Measurements from ENCODE around the gene WDR86. TPM values are rescaled to one million over a fixed set of nuclear protein-coding genes. Genes with fewer than 3 reads are reported as not detected.

WDR86 gene
- total RNA-seq, 1 donor from 2014 or later = 19.4 TPM

DNA sequence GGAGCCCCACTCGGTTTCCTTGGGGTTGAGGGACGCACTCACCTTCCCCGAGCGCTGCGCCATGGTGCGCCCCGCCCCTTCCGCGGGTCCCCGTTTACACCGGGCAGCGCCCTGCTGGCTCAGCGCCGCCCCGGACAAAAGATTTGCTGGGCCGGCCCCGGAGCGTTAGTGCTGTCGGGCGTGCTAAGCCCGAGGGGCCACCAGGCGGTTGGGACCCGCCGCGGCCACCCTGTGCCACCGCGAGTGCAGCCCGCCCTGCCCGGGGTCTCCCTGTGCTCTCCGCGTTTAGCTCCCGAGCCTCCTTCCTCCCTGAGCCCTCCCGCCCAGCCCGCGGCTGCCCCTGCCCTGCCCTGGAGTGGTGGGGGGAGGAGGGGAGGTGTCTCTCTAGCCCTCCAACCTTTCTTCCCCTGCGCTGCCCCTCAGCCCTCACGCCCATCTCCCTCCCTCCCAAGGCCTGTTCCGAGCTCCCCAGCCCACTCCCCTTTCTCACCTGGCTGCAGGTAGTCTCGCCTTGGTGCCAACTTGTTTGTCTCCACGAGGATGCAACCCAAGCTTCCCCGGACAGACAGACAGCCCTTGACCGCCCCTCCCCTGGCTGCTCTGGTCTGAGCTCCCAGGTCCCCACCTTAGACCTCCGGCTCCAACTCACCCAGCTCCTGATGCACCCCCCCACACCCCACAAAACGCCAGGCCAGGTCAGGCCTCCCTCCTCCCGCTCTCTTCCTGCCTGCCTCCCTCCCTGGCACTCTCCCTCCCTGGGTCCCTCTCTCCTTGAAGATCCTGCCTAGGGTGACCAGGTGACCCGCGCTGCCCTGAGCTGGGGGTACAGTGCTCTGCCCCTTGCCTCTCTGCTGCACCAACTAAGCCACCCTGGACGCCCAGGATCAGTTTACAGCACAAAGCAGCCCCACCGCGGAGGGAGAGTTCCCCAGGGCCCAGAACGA is 30.3 kb upstream of the WDR86 start, which contains the start of gene CRYGN:
CRYGN (minus strand) TSS at position 287 of the 944 bp plus-strand sequence; CDS start at position 63, 224 bp downstream.
- DNase-seq (ENCODE audit: extremely low spot score in 2 of 2) = no peak

DNA sequence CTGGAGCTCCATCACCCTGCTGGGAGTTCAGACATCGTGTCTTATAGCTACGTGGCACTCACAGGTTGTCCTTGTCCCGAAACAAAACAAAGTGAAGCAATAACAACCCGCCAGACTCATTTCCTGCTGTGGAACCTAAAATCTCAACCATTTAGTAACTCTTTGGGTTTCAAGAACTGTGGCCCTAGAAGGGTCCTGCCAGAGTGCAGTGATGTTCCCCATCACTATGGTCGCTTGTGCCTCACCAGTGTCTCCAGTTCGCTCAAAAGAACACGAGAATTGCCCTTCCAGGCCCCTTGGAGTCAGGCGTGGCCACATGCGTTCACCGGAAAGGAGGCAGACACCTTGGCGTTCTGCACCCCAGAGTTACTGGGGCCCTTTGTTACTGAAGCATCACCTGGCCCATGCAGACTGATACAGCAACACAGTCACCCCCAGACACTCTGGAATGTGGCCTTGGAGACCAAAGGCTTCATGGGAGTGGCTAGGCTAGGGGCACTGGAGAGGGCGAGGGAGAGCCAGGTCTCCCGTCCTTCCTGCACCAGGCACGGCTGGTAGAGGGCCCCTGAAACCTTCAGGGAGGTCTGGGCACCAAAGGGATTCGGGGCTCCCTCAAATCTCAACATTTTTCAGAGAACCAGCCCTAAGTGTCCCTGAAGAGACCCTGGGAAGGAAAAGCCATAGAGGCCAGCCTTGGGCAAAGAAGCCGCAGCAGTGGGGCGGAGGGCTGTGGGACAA is 29.2 kb upstream of the WDR86 start:
- intact Hi-C loops (cut with DNase I) = no loop called here
- TF ChIP-seq POLR2AphosphoS5 (IDR thresholded peaks at IDR 0.05; ENCODE audit: insufficient read depth in 1 of 2, low read depth in 1 of 2) = no peak
- TF ChIP-seq POLR2A (IDR thresholded peaks at IDR 0.05) = no peak
- TF ChIP-seq, protein P1, sequence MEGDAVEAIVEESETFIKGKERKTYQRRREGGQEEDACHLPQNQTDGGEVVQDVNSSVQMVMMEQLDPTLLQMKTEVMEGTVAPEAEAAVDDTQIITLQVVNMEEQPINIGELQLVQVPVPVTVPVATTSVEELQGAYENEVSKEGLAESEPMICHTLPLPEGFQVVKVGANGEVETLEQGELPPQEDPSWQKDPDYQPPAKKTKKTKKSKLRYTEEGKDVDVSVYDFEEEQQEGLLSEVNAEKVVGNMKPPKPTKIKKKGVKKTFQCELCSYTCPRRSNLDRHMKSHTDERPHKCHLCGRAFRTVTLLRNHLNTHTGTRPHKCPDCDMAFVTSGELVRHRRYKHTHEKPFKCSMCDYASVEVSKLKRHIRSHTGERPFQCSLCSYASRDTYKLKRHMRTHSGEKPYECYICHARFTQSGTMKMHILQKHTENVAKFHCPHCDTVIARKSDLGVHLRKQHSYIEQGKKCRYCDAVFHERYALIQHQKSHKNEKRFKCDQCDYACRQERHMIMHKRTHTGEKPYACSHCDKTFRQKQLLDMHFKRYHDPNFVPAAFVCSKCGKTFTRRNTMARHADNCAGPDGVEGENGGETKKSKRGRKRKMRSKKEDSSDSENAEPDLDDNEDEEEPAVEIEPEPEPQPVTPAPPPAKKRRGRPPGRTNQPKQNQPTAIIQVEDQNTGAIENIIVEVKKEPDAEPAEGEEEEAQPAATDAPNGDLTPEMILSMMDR (IDR thresholded peaks at IDR 0.05) = no peak
- Histone ChIP-seq H3K36me3 (no peaks in the 10 kb centered on the region), H3K27me3 (no peaks in the 10 kb centered on the region), H3K27ac (peak overlapping the region; percentile 88), H3K4me3 (peak overlapping the region in 1 of 2 donors; percentile 20), H3K9me3 (no peaks in the 10 kb centered on the region), H3K4me1 (peaks cover 53% of the 10 kb centered on the region)
- DNase-seq (ENCODE audit: extremely low spot score in 2 of 2) = no peak

More for the DNA sequence above, 30.3 kb upstream of the WDR86 start, which contains the start of gene CRYGN:
- Histone ChIP-seq H3K4me3 (peak within 1 kb of the TSS; percentile 20 to 45), H3K36me3 (no peaks in the 10 kb centered on the region), H3K27ac (peak within 1 kb of the TSS; percentile 88), H3K9me3 (no peaks in the 10 kb centered on the region), H3K4me1 (peaks cover 51% of the 10 kb centered on the region), H3K27me3 (no peaks in the 10 kb centered on the region)
- TF ChIP-seq POLR2A (IDR thresholded peaks at IDR 0.05) = no peak
- TF ChIP-seq, protein P1 (IDR thresholded peaks at IDR 0.05) = no peak
- TF ChIP-seq POLR2AphosphoS5 (IDR thresholded peaks at IDR 0.05; ENCODE audit: insufficient read depth in 1 of 2, low read depth in 1 of 2) = no peak
- intact Hi-C loops (cut with DNase I) = no loop called here

DNA sequence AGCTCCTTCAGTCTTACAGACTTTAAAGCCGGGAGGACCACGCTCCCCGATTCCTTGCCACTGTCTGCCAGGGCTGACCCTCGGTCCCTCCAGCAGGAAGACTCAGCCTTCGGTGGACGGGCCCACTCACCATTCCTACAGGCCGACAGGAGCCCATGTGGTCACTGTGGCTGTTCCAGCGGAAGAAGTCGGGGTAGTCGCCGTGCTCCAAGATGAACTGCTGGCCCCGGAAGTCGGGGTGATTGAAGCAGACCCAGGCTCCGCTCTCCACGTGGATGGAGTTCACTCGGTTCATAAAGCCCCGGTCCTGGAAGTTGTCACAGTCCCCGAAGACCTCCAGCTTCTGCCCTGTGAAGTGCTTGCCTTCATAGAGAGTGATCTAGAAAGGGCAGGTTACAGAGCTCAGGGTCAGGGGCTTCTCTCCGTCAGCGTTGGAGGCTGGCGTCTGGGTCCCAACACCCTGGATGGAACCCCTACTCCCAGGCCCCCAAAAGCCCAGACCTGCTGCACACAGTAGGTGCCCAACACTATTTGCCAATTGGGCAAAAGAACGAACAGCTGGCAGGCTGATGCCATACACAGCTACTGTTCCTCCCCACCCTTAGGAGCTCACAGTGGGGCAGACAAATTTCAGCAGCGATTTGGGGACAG is 28.2 kb upstream of the WDR86 start:
- Histone ChIP-seq H3K9me3 (no peaks in the 10 kb centered on the region), H3K36me3 (no peaks in the 10 kb centered on the region), H3K4me3 (no peak overlapping the region), H3K27ac (peak overlapping the region; percentile 87), H3K4me1 (peaks cover 53% of the 10 kb centered on the region), H3K27me3 (no peaks in the 10 kb centered on the region)
- intact Hi-C loops (cut with DNase I) = no loop called here
- TF ChIP-seq POLR2A (IDR thresholded peaks at IDR 0.05) (no peak), POLR2AphosphoS5 (IDR thresholded peaks at IDR 0.05; ENCODE audit: insufficient read depth in 1 of 2, low read depth in 1 of 2) (no peak)
- TF ChIP-seq, protein P1 (IDR thresholded peaks at IDR 0.05) = no peak
- no peak for DNase-seq (ENCODE audit: extremely low spot score in 2 of 2)

DNA sequence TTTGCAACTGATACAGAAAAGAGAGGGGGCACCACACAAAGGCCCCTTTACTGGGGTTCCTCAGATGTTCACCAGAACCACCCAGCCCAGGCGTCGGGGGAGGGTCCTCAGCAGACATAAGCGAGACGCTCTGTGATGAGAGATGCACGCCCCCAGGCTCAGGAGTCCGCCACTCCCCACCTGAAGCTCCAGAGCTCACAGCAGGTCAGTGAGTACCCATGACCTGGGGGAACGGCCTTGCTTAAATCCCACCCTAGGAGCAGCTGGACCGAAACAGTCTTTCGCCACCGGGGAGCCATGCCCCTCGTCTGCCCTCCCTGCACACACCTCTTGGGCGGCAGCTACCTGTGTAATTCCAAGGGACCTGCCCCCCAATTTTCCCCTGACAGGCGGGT is 27.3 kb upstream of the WDR86 start:
- H3K36me3 ChIP-seq = no peaks in the 10 kb centered on the region
- H3K27ac ChIP-seq = peak overlapping the region; percentile 87
- no peak overlapping the region for H3K4me3 ChIP-seq
- H3K27me3 ChIP-seq = no peaks in the 10 kb centered on the region
- TF ChIP-seq POLR2AphosphoS5 (IDR thresholded peaks at IDR 0.05; ENCODE audit: insufficient read depth in 1 of 2, low read depth in 1 of 2) = no peak
- TF ChIP-seq, protein P1 (IDR thresholded peaks at IDR 0.05) = no peak
- no peak for TF ChIP-seq POLR2A (IDR thresholded peaks at IDR 0.05)
- intact Hi-C loops (cut with DNase I) = no loop called here
- peaks cover 53% of the 10 kb centered on the region for H3K4me1 ChIP-seq
- no peak for DNase-seq (ENCODE audit: extremely low spot score in 2 of 2)
- H3K9me3 ChIP-seq = no peaks in the 10 kb centered on the region

Measured in vagina (tissue), 2 donors.